GM12892 (cell line): Measurements from ENCODE around the gene ADAMTS16.

Source experiments
- DNase-seq: peaks from one replicate; pipeline ENCODE4 v3.0.0; 2011; ENCODE audit not compliant: insufficient read length
- FAIRE-seq: peaks from 2 replicates; lab custom pipeline; 2011; peaks lifted over from hg19 to GRCh38; lab: Jason Lieb, UNC
- POLR2A ChIP-seq: IDR thresholded peaks from 2 replicates; pipeline ENCODE4 v1.6.1; 2011; ENCODE audit warnings: low read depth, low read length, control low read depth
- POLR2AphosphoS5 ChIP-seq: IDR thresholded peaks from 2 replicates; pipeline ENCODE4 v1.6.1; 2011; ENCODE audit warnings: low read depth, low read length, control low read depth
- TAF1 ChIP-seq: IDR thresholded peaks from 2 replicates; pipeline ENCODE4 v1.6.1; 2011; ENCODE audit warnings: low read depth, mild to moderate bottlenecking, control low read depth, low read length, borderline replicate concordance

ADAMTS16 gene

DNA sequence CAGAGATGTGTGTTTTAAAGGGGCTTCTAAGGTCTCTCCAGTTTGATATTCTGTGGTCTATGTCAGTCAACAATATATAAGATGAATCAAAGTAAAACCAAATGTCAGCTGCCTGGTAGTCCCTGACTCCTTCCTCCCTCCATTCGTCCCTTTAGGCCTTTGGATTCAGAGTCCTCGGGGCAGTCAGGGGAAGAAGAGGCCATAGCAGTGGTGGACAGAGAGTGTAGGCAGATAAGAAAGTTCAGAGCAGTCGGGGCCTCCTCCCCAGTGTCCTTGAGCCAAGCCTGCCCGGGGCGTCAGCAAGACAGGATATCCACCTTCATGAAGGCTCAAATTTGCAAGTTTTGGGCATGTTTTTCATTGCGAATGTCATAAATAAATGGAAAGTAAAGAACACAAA lies 110.6 kb downstream of the ADAMTS16 start:
- TF ChIP-seq TAF1 (no peak), POLR2A (no peak), POLR2AphosphoS5 (no peak)
- no peak for DNase-seq
- no peak for FAIRE-seq

DNA sequence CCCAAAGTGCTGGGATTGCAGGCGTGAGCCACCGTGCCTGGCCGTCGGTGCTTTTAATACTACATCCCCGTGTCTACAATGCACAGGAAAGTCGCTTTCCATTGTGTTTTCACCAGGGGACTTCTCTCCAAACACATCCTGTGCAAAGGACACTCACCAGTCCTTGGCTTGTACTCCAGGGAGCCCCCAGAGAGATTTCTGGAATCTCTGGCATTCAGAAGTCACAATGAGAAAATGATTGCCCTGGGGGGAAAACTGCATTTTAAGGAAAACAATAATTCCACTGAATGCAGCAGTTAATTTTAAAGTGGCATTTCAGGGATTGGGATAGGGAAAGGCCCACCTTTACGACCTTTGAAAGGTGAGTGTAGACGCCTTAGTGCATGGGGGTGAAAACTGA lies 112.0 kb downstream of the ADAMTS16 start:
- DNase-seq (no peak), FAIRE-seq (no peak)
- no peak for TF ChIP-seq POLR2AphosphoS5
- no peak for TF ChIP-seq TAF1
- TF ChIP-seq POLR2A = no peak

DNA sequence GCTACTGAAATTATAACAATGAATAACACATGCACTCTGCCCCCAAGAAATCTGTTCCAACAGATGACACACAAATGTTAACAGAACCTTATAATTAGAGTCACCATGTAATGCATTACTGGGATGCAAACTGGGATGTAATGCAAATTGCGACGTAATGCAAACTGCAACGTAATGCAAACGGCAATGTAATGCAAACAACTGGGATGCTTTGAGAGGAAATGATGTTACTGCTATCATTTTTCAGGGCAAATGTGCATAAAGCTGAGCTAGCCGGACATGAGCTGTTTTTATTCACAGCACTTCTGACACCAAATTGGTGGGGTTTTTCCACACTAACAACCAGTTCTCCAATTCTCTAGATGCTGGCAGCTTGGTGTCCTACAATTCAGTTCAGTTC lies 117.2 kb downstream of the ADAMTS16 start:
- DNase-seq = no peak
- TF ChIP-seq POLR2AphosphoS5 (no peak), POLR2A (no peak), TAF1 (no peak)
- FAIRE-seq = no peak

DNA sequence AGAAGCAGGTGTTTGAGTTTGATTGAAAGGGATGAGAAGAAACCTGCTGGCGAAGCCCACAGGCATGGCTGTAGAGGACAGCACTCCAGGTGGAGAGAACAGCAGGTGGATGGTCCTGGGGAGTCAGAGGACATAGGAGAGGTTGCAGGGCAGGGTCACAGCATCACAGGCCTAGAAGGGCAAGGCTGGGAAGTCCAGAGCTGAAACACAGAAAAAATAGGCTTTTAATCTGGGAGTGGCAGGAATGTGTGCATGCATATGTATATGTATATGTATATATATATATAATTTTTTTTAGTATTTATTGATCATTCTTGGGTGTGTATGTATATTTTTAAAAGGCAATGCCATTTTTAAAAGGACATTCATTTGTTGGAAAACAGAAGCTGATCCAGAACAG lies 118.4 kb downstream of the ADAMTS16 start:
- DNase-seq = no peak
- TF ChIP-seq POLR2A (no peak), TAF1 (no peak), POLR2AphosphoS5 (no peak)
- no peak for FAIRE-seq

DNA sequence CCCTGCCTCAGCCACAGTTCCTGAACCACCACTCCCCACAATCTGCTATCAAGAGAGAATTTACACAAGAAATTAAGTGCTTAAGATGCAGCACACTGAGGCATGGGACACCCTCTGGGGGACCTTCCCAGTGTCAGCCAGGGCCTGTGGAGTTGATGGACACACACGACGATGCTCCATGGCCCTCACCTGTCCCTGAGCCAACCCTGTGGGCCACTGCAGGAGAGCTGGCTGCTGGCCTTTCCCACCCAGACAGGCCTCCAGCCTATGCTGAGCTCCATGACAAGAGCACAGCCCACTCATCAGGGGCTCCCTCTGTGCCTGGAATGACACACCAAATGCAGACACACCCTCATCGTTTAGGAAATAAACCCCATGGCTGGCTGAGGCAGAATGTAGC lies 124.6 kb downstream of the ADAMTS16 start:
- no peak for DNase-seq
- TF ChIP-seq POLR2AphosphoS5 (no peak), TAF1 (no peak), POLR2A (no peak)
- FAIRE-seq = no peak

DNA sequence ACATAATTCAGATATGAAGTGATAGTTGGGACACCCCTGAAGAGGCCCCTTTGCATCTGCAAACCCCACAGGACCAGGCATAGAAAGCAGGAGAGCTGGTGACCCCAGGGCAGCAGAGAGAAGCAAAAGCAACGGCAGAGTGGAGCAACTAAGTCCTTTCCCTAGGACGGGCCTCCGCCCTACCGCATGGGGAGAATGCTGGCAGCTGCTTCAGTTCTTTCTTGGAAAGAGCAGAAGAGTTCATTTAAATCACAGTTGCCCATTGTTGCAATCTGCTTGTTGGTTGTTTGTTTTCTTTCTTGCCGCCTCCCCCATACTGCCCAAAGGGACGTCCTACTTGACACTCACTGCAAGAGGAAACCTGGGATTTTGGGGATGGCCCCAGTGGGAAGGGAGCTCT lies 126.2 kb downstream of the ADAMTS16 start:
- no peak for FAIRE-seq
- no peak for DNase-seq
- TF ChIP-seq POLR2A (no peak), POLR2AphosphoS5 (no peak)

DNA sequence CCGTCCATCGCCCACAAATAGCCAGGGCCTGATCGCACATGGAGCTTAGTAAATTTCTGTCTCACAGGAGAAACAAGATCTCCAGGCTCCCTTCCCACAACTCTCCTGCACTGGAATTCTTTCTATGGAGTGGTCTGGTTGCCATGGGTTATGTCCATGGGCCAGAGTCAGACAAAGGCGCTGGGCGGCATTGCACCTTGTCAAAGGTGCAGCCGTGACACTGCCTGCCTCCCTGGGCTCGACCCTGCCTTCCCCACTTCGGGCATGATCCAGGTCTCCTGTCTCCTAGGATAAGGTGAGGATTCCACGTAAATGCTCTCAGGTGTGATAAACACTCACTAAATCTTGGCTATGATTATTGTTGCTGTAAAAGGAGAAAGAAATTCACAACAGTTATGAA lies 130.0 kb downstream of the ADAMTS16 start:
- FAIRE-seq (no peak), DNase-seq (no peak)
- no peak for TF ChIP-seq POLR2AphosphoS5
- TF ChIP-seq TAF1 = no peak
- no peak for TF ChIP-seq POLR2A

DNA sequence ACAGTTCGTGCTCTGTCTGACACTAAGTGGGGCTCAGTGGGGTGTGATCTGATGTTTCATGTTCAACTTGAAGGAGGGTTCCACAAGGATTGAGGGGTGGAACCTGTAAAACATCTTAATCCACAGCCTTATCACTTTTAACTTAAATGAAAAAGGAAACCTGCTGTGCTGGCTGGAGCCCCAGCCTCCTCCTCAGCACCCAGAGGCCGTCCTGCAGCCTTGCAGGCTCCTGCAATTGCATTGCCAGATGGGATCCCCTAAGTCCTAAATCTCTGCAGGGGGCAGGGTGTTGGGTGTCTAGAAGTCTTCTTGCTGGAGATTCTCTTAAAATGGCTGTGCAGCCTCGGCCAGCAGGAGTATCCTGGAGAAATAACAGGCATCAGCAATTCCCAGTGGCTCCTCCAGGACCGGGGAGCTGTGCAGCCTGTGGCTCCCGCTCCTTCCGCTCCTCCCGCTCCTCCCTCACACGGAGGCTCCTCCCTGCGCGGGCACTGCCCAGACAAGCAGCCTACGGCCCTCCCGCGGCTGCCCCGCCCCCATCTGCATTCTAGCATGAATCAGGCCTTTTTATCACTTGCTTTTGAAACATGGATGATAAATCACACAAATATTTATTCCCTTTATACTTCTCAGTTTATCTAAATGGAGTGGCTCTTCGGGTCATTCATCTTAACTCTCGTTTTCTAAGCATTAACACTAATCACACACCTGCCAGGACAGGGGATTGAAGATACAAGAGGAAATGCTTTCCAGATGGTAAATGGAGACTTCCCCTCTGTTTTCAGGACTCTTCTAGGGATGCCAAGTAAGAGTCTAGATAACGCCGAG lies 131.0 kb downstream of the ADAMTS16 start:
- TF ChIP-seq POLR2AphosphoS5 (no peak), POLR2A (no peak), TAF1 (no peak)
- DNase-seq (no peak), FAIRE-seq (no peak)

DNA sequence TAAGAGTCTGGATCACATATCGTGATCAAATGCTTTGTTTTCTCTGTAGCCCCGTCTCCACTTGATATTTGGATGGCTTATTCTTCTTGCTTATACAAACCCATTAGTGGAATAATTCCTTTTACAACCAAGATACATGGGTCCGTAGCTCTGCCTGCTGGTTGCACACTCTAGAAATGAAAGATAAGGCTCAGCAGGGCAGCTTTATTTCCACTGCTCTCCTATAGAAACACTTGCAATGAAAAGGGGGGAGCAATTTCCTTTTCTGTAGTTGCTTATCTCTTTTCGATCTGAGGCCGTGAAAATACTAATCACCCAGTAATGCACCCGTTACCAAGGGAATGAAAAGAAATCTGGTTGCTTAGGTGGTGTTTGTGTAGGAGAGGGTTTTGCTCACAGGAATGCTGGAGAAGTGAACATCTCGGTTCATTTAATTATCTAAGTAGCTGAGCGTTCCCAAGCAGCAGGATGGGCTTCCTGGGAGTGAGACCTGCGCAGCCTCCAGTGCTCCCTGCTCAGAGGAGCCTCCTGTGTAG lies 131.7 kb downstream of the ADAMTS16 start:
- DNase-seq (no peak), FAIRE-seq (no peak)
- TF ChIP-seq POLR2AphosphoS5 = no peak
- TF ChIP-seq POLR2A = no peak
- no peak for TF ChIP-seq TAF1

DNA sequence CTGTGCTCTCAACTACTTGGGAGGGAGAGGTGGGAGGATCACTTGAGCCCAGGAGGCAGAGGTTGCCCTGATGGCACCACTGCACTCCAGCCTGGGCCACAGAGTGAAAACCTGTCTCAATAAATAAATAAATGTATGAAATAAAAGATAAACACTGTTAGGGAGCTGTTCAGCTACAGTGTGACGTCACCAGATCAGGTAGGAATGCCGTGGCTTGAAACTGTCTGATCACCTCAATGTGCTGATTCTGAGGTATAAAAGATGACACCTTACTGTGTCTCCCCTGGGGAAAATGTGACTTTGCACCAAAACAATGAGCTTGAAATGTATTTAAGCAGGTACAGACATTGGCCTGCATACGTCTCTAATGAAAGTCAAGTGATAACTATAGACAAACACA lies 133.3 kb downstream of the ADAMTS16 start:
- FAIRE-seq (no peak), DNase-seq (no peak)
- TF ChIP-seq POLR2AphosphoS5 = no peak
- no peak for TF ChIP-seq POLR2A

DNA sequence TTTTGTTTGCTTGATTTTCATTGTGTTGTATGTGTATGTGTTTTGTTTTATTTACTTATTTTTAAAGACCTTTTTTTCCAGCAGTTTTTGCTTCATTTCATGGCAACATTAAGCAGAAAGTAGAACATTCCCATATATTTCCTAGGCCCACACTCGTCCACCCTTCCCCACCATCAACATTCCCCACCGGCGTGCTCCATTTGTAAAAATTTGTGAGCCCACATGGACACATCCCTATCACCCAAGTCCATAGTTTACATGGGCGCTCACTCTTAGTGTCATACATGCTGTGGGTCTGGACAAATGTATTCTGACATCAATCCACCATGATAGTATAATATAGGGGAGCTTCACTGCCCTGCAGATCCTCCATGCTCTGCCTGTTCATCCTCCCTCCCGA lies 133.8 kb downstream of the ADAMTS16 start:
- FAIRE-seq = no peak
- DNase-seq = no peak
- no peak for TF ChIP-seq POLR2A
- no peak for TF ChIP-seq POLR2AphosphoS5
- TF ChIP-seq TAF1 = no peak

DNA sequence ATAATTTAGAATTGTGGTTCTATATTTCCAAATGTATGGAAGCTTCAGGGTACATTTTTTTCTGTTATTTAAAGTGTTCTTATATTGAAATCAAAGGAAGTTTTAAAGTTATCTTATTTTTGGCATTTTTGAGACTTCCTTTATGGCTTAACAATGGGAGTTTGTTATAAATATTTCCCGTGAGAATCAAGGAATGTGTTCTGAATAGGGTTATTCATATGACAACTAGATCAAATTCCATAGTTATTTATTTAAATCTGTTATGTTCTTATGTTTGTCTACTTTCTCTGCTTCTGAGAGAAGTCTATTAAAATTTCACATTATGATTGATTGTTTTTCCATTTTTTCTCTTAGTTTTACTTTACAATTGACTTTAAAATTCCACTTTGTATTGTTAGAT lies 135.1 kb downstream of the ADAMTS16 start:
- DNase-seq (no peak), FAIRE-seq (no peak)
- TF ChIP-seq POLR2AphosphoS5 (no peak), TAF1 (no peak), POLR2A (no peak)
